KOPT-K1 (cell line): ENCODE measurements around the gene ASB13.

Experiments
- H3K27ac ChIP-seq: fragments of 200-600 bp; sonication (generic); 2 replicates; pipeline ENCODE4 v1.5.1; 2016; ENCODE audit warnings: antibody characterized with exemption, mild to moderate bottlenecking, low read depth, low read length; ENCODE audit not compliant: poor library complexity, severe bottlenecking
- H3K36me3 ChIP-seq: fragments of 200-600 bp; sonication (generic); 2 replicates; pipeline ENCODE4 v1.5.1; 2017; ENCODE audit warnings: antibody characterized with exemption, mild to moderate bottlenecking, low read length, moderate library complexity; ENCODE audit not compliant: insufficient read depth
- H3K9me3 ChIP-seq: fragments of 200-600 bp; sonication (generic); 2 replicates; pipeline ENCODE4 v1.5.1; 2017; ENCODE audit warnings: antibody characterized with exemption, low read length, mild to moderate bottlenecking; ENCODE audit not compliant: insufficient read depth, poor library complexity, severe bottlenecking

ASB13 gene

DNA sequence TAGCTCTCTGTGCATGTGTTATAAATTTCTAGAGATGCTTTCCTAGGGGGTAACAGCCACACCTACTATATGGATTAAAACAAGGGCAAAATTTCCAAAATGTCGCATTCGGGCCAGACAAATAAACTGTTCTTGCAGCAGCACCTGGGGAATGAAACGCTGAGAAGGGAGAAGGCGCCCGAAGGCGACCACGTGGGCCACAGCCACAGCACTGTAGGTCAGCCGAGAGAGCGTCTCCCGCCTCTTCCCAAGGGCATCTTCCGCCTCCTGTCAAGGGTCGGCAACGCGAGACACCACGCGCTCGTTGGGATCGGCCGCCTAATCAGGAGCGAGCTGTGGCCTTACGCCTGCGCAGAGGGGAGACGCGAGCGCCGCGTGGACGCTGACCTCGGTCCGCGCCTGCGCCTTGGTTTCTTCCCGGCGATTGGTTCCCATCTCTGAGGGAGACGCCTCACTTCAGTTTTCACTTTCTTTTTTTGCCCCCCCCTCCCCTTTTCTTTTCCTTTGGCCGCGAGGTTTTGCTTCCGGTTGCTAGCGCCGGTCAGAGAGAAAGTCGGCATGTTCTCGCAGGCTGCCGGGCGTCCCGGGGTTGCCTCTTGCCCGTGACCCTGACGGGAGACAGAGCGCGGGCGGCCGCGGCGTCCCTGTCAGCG, 18.0 kb upstream of the ASB13 start, which contains the start of gene TASOR2:
Gene TASOR2 (plus strand): TSS at position 521 of the 653 bp plus-strand sequence. CDS start 35,805 bp downstream, outside the sequence.
- H3K9me3 ChIP-seq = no peaks in the 10 kb centered on the region
- H3K36me3 ChIP-seq = peaks cover 10% of the 10 kb centered on the region; the same call in 1 of the 2 replicates
- peak within 1 kb of the TSS; percentile 88 for H3K27ac ChIP-seq

DNA sequence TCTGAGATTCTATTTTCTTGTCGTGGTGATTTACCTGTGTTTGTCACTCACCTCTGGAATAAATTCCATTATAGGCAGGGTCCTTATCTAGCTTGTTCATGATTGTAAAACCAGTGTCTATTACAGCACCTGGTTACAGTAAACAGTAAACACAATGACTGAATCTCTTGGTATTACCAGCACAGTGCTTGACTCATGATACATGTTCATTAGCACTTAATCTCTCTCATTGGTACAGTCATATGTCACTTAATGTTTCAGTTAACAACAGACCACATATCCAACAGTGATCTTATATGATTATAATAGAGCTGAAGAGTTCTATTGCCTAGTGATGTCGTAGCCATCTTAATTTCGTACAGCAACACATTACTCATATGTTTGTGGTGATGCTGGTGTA, 16.7 kb upstream of the ASB13 start:
- no peaks in the 10 kb centered on the region for H3K36me3 ChIP-seq
- H3K27ac ChIP-seq = no peak overlapping the region
- no peaks in the 10 kb centered on the region for H3K9me3 ChIP-seq

DNA sequence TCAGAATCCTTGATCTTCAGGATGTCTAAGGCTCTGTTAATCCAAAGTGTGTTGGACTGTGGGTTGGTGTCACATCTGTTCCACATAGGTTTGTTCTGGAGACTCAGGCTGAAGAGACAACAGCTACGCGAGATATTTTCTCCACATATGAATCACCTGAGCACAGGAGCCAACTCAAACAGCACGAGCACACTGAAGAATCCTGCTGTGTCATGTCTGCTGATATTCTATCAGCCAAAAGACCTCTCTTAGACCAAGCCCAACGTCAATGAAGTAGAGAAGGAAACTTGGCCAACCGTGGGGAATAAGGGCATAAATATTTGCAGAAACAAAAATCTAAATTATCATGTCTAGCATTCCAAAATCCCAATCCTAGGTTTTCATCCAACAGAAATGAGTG, 15.5 kb upstream of the ASB13 start:
- H3K36me3 ChIP-seq = no peaks in the 10 kb centered on the region
- H3K9me3 ChIP-seq = no peaks in the 10 kb centered on the region
- no peak overlapping the region for H3K27ac ChIP-seq

DNA sequence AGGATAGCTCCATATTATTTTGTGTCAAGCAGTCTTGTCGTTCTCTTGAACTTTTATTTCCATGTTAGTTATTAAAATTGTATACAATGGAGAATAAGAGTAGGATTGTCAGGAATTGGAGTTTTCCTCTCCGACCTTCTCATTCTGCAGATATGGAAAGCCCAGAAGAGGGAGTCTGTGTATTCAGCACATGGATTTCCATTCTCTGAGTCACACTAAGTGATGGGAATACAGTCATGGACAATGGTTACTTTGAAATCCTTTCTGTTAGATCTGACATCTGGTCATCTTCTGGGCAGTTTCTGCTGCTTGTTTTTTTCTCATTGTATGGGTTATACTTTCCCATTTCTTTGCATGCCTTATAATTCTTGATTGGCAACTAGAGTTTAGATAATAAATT, 13.2 kb upstream of the ASB13 start:
- Histone ChIP-seq H3K9me3 (no peaks in the 10 kb centered on the region), H3K27ac (no peak overlapping the region), H3K36me3 (no peaks in the 10 kb centered on the region)

DNA sequence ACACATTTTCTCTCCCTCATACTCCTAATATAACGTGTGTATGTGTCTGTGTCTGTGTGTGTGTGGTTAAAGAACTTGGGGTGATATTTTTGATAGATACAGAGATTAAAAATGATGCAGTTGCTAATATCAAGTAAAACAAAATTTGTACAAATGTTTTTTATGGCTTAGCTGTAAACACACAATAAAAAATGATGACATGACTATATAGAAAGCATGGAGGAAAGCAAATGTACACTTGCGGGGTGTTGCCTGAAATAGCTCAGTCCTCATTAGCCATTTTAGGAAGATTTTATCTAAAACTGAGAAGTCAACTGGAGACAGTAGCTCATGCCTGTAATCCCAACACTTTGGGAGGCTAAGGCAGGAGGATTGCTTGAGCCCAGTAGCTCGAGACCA, 12.6 kb upstream of the ASB13 start:
- no peaks in the 10 kb centered on the region for H3K9me3 ChIP-seq
- H3K36me3 ChIP-seq = no peaks in the 10 kb centered on the region
- H3K27ac ChIP-seq = no peak overlapping the region

DNA sequence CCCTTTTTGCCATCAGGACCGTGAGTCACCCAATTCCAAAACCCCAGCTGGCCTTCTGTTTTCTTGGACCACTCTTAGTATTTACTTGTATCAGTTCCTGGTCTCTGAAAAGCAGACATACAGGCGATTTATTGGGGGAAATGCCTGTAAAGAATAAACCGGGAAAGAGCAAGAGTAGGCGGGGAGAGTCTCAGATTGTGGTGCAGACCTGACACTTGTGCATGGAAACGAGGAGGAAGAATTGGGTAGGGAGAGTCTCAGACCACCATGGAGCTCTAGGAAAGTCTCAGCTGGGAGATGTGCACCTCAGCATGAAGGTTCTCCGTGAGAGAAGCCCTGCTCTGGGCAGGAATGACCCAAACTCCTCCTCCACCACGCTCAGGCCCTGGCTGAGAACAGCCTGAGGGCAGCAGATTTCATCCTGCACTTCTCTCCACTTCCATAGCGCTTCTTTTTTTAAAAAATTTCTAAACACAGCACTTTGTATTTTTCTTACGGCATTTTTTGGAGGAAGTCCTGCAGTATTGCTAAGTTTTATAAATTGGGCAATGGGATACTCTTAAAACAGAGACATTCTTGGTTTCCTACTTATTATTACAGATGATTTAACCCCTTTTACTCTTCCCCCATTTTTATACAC, 12.1 kb upstream of the ASB13 start:
- Histone ChIP-seq H3K27ac (no peak overlapping the region), H3K9me3 (no peaks in the 10 kb centered on the region), H3K36me3 (no peaks in the 10 kb centered on the region)

DNA sequence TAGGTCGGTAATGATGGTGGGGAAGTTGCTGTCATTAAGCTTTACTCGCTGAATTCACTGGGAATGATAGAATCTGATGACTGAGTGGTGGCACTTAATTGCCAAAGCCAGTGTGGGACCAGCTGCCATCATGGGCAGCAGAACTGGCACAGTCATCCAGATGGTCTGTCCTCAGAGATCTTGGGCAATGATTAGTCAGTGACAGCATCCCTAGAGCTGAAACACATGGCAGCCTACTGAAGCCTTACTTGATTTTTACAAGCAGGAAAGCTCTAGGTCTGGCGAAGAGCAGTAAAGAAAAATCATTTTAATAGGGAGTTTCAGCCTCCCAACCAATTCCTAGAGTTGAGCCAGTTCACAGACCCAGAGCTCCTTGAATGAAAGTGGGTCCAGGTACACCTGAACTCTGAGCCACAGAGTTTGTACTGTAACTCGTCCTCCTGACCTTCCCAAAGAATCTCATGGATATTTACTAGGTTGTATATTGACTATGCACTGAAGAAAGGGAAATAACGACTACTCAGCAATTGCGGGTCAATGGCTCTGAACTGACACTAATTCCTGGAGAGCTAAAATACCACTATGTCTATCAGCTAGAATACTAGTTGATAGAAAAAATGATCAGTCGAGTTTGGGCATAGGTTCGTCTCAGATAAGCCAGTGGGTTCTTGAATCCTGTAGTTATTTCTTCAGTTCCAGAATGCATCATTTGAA, 4.4 kb upstream of the ASB13 start:
- no peak overlapping the region for H3K27ac ChIP-seq

DNA sequence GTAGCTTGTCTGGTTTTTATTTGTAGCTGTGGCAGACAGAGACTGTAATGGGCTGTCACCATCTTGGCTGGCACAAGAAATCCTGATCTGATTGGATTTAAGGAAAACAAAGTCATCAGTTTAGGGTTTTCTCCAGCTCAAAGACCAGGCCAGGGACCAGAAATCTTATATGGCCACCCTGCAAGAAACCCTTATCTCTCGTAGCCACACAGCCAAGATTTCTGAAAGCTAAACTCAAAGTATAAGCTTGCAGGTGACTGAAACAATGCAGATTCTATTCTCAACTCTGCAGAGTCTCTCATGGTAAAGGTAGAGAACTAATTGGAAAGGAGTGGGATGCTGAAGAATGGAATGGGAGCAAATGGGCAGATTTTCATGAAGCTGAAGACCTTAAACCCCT, 3.2 kb upstream of the ASB13 start:
- Histone ChIP-seq H3K36me3 (no peaks in the 10 kb centered on the region), H3K9me3 (peaks cover 4% of the 10 kb centered on the region), H3K27ac (no peak overlapping the region)

More for the DNA sequence above, 4.4 kb upstream of the ASB13 start:
- H3K36me3 ChIP-seq = no peaks in the 10 kb centered on the region
- peaks cover 4% of the 10 kb centered on the region for H3K9me3 ChIP-seq

DNA sequence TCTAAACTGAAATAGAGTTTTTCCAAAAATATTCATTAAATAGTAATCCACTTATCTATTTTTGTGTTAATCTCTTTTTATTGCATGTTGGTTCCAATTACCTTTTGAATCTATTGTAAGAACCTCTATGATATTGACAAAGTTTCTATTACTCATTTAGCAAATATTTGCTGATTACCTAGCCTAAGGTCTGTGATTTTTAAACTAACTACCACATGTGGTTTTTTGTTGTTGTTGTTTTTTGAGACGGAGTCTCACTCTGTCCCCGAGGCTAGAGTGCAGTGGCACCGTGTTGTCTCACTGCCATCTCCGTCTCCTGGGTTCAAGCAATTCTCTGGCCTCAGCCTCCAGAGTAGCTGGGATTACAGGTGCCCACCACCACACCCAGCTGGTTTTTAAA, 2.0 kb upstream of the ASB13 start:
- peaks cover 4% of the 10 kb centered on the region for H3K9me3 ChIP-seq
- H3K36me3 ChIP-seq = no peaks in the 10 kb centered on the region
- H3K27ac ChIP-seq = no peak overlapping the region

DNA sequence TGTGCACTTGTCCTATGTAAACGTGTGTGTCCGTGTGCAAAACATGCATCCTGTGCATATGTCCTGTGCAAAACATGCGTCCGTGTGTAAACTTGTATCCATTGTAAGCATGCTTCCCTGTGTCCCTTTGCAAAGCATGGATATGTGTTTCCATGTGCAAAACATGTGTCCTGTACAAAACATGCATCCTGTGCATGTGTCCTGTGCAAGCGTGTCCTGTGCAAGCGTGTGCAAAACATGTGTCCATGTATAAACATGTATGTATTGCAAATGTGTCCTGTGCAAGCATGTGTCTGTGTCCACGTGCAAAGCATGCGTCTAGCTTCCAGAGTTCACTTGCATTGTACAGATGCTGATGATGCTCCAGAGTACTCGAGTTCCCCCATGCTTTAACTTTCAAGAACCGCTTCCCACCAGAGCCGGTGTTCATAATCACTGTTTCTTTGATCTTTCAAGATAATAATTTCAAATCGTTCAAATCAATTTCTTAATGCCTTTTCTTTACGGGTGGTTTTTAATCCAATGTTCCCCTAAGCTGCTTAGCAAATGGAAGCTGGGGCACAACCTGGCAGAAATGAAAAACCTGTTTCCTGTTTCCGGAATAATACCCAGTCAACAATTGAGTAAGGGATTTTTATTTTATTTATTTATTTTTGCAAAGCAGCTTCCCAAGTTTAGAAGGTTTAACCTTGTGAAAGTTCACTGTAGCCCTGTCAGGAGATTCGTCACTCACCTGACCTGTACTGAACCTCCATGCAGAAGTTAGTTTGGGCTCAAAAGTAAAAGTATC, 641 bp upstream of the ASB13 start:
- peak overlapping the region; percentile 51 for H3K27ac ChIP-seq
- no peaks in the 10 kb centered on the region for H3K9me3 ChIP-seq
- no peaks in the 10 kb centered on the region for H3K36me3 ChIP-seq

DNA sequence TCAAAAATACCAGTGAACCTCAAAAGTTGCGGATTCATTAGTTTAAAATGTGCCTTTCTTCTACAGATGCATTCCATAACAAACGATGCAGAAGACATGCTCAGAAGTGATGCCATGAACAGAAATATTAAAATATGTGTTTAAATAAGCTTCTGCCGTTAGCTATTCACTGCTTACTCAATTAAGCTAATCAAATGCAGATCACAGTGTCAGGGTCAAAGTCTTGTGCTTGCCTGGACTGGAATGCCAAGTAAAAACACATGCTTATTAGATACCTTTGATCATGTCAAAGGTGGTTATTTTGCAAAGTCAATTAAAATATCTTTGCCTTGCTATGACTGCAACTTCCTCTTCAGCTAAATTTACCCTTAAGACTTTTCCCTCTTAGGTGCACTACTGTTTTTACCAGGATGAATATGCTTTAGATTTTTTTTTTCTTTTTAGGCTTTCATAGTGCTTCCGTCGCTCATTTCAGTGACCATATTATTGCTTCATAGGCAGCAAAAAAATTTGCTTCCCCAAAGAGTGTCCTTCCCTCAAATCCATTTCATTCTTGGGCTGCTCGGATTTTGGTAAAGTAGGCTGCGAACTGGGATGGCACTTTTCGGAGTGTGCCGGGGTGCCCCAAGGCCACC, 905 bp downstream of the ASB13 start:
- Histone ChIP-seq H3K36me3 (no peaks in the 10 kb centered on the region), H3K9me3 (no peaks in the 10 kb centered on the region), H3K27ac (peak overlapping the region; percentile 51)

DNA sequence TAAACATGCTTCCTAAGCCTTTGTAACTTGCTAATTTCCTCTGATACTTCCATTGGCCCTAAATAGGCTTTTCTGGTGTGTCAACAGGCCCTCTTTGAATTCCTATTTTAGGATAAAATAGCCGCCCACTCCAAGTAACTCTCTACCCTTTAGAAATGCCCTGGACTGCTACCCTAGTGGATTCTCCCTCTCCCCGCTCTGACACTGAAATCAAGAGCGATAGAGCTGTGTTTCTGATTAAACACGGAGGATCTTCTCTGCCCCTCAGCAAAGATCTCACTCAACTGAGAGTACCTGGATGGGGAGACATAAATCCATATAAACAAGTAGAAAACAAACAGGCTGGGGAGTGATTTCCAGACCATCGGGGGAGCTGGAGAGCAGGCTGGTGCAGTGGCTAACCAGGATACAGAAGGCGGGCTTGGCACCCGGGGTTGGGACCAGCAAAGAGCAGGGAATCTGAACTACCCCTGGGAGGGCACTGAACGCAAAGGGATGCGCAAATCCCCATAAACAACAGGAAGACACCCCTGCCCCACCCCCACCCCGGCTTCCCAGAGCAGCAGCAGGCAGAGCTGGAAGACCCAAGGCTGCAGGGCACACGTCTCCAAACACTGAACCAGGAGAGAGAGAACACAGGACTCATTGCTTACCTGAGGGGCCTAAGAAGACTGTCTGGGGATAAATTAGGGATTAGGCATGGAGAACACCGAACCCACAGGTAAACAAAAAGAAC, 2.5 kb downstream of the ASB13 start:
- Histone ChIP-seq H3K36me3 (no peaks in the 10 kb centered on the region), H3K9me3 (no peaks in the 10 kb centered on the region), H3K27ac (no peak overlapping the region)

DNA sequence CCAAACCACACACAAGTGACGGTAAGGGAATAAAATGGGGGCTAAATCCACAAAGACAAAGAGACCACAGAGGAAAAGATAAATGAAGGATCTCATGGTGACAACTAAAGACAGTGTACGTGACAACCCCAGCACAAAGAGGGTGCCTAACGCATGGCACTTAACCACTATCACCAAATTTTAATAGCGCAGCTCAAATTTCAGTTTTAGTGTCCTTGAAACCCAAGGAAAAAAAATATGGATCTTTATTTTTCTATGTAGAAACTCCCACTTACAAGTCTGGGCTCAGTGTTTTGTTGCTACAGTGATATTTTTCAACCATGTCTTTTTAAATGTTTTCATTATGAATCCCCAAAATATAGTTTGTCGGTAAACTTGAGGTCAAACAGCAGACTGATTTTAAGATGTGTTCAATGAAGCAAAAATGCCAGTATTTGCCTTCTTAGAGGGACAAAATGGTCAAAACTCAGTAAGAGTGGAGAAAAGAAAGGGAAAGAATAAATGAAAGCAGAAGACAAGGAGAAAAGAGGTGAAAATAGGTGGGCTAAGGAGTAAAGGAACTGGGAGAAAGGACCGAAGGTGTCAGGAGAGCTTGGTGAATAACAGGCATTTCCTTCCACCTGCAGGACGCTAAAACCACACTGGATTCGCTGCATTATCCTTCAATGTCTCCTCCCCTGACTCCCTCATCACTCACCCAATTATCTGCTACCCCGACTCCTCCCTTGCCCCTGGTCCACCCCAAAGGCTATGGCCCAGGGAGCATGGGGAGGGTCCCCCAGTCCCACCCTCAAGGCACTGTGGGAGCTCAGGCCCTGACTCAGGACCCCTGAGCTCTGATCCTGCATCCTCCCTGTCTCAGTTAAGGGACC, 3.5 kb downstream of the ASB13 start:
- H3K9me3 ChIP-seq = no peaks in the 10 kb centered on the region
- H3K27ac ChIP-seq = no peak overlapping the region
- H3K36me3 ChIP-seq = no peaks in the 10 kb centered on the region
